OCI-LY7 (cell line): Measurements from ENCODE around the gene RMND5A. TPM values are rescaled to one million over a fixed set of nuclear protein-coding genes. Genes with fewer than 3 reads are reported as not detected.

Experiments used
- BruUV-seq: library from RNA; stranded (reverse); fragments of 400-500 nt; replicated peaks from 2 replicates; lab custom pipeline; 2021; lab: Mats Ljungman, UMichigan
- CTCF ChIA-PET: fragments of 300-600 bp; sonication (Branson Sonifier 250); formaldehyde crosslinking; loops from one replicate; lab custom pipeline; 2022; ENCODE audit warnings: antibody characterized with exemption; ENCODE audit not compliant: unreplicated experiment; lab: Charles Lee
- POLR2A ChIA-PET: fragments of 300-600 bp; sonication (Branson Sonifier 250); formaldehyde crosslinking; loops from one replicate; lab custom pipeline; 2022; ENCODE audit warnings: antibody characterized with exemption; lab: Charles Lee
- DNase-seq: peaks from one replicate; pipeline ENCODE4 v3.0.0-alpha.2; 2015; ENCODE audit warnings: low spot score
- H2AFZ ChIP-seq: fragments of 200-600 bp; sonication (generic), shearing (Covaris generic); 2 replicates; pipeline ENCODE4 v1.6.1; 2014; ENCODE audit warnings: mild to moderate bottlenecking, antibody characterized with exemption, low read length, moderate library complexity
- H3K27ac ChIP-seq: fragments of 200-600 bp; sonication (generic); 2 replicates; pipeline ENCODE4 v1.5.1; 2014; ENCODE audit warnings: mixed run types, low read depth, mild to moderate bottlenecking, moderate library complexity, low read length, inconsistent platforms; ENCODE audit not compliant: poor library complexity, severe bottlenecking
- H3K36me3 ChIP-seq: fragments of 200-600 bp; sonication (generic); 2 replicates; pipeline ENCODE4 v1.6.1; 2014; ENCODE audit warnings: mild to moderate bottlenecking, antibody characterized with exemption, low read length, moderate library complexity, mixed read lengths; ENCODE audit not compliant: insufficient read depth
- H3K4me1 ChIP-seq: fragments of 200-600 bp; sonication (generic); 2 replicates; pipeline ENCODE4 v1.5.1; 2014; ENCODE audit warnings: mild to moderate bottlenecking, low read length; ENCODE audit not compliant: insufficient read depth, poor library complexity, severe bottlenecking
- H3K4me2 ChIP-seq: fragments of 200-600 bp; sonication (generic); 2 replicates; pipeline ENCODE4 v1.6.1; 2014; ENCODE audit warnings: mild to moderate bottlenecking, low read length
- H3K4me3 ChIP-seq: fragments of 200-600 bp; sonication (generic); 2 replicates; pipeline ENCODE4 v1.5.1; 2014; ENCODE audit warnings: mild to moderate bottlenecking, low read depth, low read length; ENCODE audit not compliant: poor library complexity, severe bottlenecking
- H3K79me2 ChIP-seq: fragments of 200-600 bp; sonication (generic); 2 replicates; pipeline ENCODE4 v1.6.1; 2016; ENCODE audit warnings: low read depth, mild to moderate bottlenecking, low read length, moderate library complexity, mixed read lengths; ENCODE audit not compliant: insufficient read depth
- H3K9me2 ChIP-seq: fragments of 200-600 bp; sonication (generic); 2 replicates; pipeline ENCODE4 v1.6.1; 2016; ENCODE audit warnings: mild to moderate bottlenecking, low read length, mixed read lengths; ENCODE audit not compliant: insufficient read depth
- H3K9me3 ChIP-seq: fragments of 200-600 bp; sonication (generic); 2 replicates; pipeline ENCODE4 v1.6.1; 2014; ENCODE audit warnings: mild to moderate bottlenecking, mixed run types, low read length, mixed read lengths
- H4K20me1 ChIP-seq: fragments of 200-600 bp; sonication (generic); 2 replicates; pipeline ENCODE4 v1.6.1; 2014; ENCODE audit warnings: mild to moderate bottlenecking, antibody characterized with exemption, low read length, moderate library complexity, mixed read lengths; ENCODE audit not compliant: insufficient read depth
- CTCF ChIP-seq: fragments of 200-600 bp; sonication (generic); conservative IDR thresholded peaks from 2 replicates; pipeline ENCODE4 v1.5.1; 2014; ENCODE audit warnings: mild to moderate bottlenecking, antibody characterized with exemption, low read length, moderate library complexity, mixed read lengths
- EZH2phosphoT487 ChIP-seq: fragments of 200-600 bp; sonication (generic); IDR thresholded peaks from 2 replicates; pipeline ENCODE4 v1.6.1; 2018; ENCODE audit warnings: low read depth, borderline replicate concordance, mild to moderate bottlenecking, mixed run types, antibody characterized with exemption, low read length, moderate library complexity, mixed read lengths
- intact Hi-C: fragments of 100-400 bp; cut with micrococcal nuclease; formaldehyde crosslinking; loops from one replicate; pipeline ENCODE4 v1.10.0; 2022; ENCODE audit not compliant: unreplicated experiment
- total RNA-seq, 2 experiments: library from RNA; depleted of rRNA in 1 of 2; stranded (reverse); fragments of >200 nt in 1 of 2; shearing (Covaris generic) in 1 of 2; gene quantifications; 2 replicates each; pipeline ENCODE4 v1.2.3, GENCODE V29; 2014 to 2022

The RMND5A gene
- total RNA-seq, 2 experiments from 2014 or later: 60.6 to 62.7 TPM

DNA sequence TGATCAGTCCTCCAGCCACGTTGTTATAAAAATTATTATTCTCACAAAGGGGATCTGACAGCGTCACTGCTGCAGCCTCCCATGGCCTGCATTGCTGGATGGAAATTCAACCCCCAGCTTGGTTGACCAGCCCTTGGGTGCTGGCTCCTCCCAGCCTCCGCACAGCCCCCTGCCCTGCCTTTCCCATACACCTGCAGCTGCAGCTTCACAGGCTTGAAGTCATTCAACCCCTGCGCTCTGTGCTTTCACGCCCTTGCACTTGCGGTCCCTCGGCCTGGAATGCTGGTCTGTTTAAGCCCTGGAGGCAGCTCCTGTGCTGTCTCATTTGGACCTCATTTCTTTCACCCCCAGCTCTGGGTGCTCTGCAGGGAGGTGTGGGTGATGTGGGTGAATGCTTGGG, 71.5 kb downstream of the RMND5A start:
- Histone ChIP-seq H2AFZ (no peak overlapping the region), H3K79me2 (no peaks in the 10 kb centered on the region), H3K9me2 (no peaks in the 10 kb centered on the region), H4K20me1 (no peaks in the 10 kb centered on the region), H3K4me1 (no peaks in the 10 kb centered on the region), H3K36me3 (no peaks in the 10 kb centered on the region), H3K9me3 (0 out of 2 replicates have a peak, but pooled peaks cover 7% of the 10 kb centered on the region), H3K4me2 (no peak overlapping the region), H3K27ac (no peak overlapping the region), H3K4me3 (no peak overlapping the region)
- ChIA-PET POLR2A (interaction anchor here (0.6 kb wide), 1 partner anchor 92 kb away, joined by 3 read pairs; no protein-coding TSS in a partner anchor), CTCF (no interaction called here)
- no TSS peak for BruUV-seq
- no peak for DNase-seq
- intact Hi-C loops: no loop called here
- TF ChIP-seq EZH2phosphoT487 (no peak), CTCF (no peak)

- TF ChIP-seq CTCF: no peak
- TF ChIP-seq EZH2phosphoT487: no peak
- Histone ChIP-seq H3K4me3 (no peak overlapping the region), H3K9me3 (0 out of 2 replicates have a peak, but pooled peaks cover 8% of the 10 kb centered on the region), H2AFZ (no peak overlapping the region), H3K27ac (no peak overlapping the region), H3K9me2 (no peaks in the 10 kb centered on the region), H3K79me2 (no peaks in the 10 kb centered on the region), H3K4me1 (no peaks in the 10 kb centered on the region), H4K20me1 (no peaks in the 10 kb centered on the region), H3K4me2 (no peak overlapping the region), H3K36me3 (no peaks in the 10 kb centered on the region)
- CTCF ChIA-PET: no interaction called here
- POLR2A ChIA-PET: no interaction called here
- no peak for DNase-seq
- intact Hi-C loops: no loop called here
- no TSS peak for BruUV-seq
These were observed 73.7 kb downstream of the RMND5A start for GRCh38 chr2:86793752-86794151.

DNA sequence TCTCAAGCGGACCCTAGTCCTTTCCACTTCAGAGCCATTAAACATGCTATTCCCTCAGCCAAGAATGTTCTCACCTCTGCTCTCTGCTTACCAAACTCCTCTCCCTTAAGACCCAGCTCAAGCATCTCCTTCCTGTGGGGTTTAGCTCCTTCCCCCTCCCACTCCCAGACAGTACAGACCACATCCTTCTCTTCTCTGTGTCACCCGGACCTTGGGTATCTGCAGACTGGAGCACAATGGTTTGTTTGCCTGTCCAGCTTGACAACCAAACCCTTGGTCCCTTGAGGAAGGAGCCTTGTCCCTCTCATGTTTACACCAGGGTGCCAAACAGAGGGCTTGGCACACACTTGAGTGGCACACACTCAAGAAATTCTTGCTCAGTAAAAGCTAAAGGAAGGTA, 74.8 kb downstream of the RMND5A start:
- no peak overlapping the region for H3K27ac ChIP-seq

More for the DNA sequence above, 74.8 kb downstream of the RMND5A start:
- POLR2A ChIA-PET: no interaction called here
- no peak overlapping the region for H2AFZ ChIP-seq
- TF ChIP-seq EZH2phosphoT487 (no peak), CTCF (no peak)
- intact Hi-C loops: no loop called here
- no peak overlapping the region for H3K4me3 ChIP-seq
- no TSS peak for BruUV-seq
- no peak overlapping the region for H3K4me2 ChIP-seq
- no peaks in the 10 kb centered on the region for H4K20me1 ChIP-seq
- H3K36me3 ChIP-seq: no peaks in the 10 kb centered on the region
- H3K4me1 ChIP-seq: no peaks in the 10 kb centered on the region
- H3K9me2 ChIP-seq: no peaks in the 10 kb centered on the region
- 0 out of 2 replicates have a peak, but pooled peaks cover 8% of the 10 kb centered on the region for H3K9me3 ChIP-seq
- no peaks in the 10 kb centered on the region for H3K79me2 ChIP-seq
- DNase-seq: no peak
- CTCF ChIA-PET: no interaction called here
